Right kidney (tissue), 9 donors: ENCODE data around the gene NCAPD3.
"Not testable (repeated sequence)": the region's sequence is repeated elsewhere in the genome, so short reads cannot be mapped to it uniquely, and the experiment has no call there.

Experiments
- DNase-seq: peaks from one replicate; pipeline ENCODE4 v3.0.0-alpha.2; 2016
- long read RNA-seq, 8 donors: transcript quantifications; one replicate each; lab custom pipeline, GENCODE V29; 2026

Gene NCAPD3, protein sequence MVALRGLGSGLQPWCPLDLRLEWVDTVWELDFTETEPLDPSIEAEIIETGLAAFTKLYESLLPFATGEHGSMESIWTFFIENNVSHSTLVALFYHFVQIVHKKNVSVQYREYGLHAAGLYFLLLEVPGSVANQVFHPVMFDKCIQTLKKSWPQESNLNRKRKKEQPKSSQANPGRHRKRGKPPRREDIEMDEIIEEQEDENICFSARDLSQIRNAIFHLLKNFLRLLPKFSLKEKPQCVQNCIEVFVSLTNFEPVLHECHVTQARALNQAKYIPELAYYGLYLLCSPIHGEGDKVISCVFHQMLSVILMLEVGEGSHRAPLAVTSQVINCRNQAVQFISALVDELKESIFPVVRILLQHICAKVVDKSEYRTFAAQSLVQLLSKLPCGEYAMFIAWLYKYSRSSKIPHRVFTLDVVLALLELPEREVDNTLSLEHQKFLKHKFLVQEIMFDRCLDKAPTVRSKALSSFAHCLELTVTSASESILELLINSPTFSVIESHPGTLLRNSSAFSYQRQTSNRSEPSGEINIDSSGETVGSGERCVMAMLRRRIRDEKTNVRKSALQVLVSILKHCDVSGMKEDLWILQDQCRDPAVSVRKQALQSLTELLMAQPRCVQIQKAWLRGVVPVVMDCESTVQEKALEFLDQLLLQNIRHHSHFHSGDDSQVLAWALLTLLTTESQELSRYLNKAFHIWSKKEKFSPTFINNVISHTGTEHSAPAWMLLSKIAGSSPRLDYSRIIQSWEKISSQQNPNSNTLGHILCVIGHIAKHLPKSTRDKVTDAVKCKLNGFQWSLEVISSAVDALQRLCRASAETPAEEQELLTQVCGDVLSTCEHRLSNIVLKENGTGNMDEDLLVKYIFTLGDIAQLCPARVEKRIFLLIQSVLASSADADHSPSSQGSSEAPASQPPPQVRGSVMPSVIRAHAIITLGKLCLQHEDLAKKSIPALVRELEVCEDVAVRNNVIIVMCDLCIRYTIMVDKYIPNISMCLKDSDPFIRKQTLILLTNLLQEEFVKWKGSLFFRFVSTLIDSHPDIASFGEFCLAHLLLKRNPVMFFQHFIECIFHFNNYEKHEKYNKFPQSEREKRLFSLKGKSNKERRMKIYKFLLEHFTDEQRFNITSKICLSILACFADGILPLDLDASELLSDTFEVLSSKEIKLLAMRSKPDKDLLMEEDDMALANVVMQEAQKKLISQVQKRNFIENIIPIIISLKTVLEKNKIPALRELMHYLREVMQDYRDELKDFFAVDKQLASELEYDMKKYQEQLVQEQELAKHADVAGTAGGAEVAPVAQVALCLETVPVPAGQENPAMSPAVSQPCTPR (N-terminal part only)
- long read RNA-seq, donor 1, full-length matches to known transcripts: 3 of 48 reads
- long read RNA-seq, donor 1, partial matches to known transcripts: 27 of 48 reads
- long read RNA-seq, donor 1, other reads (novel, unspliced or antisense): 18 of 48 reads
- long read RNA-seq, donor 2: 0 reads
- long read RNA-seq, donor 3, partial matches to known transcripts: 40 of 40 reads
- long read RNA-seq, donor 3, other reads (novel, unspliced or antisense): 0 of 40 reads
- long read RNA-seq, donor 4, partial matches to known transcripts: 6 of 7 reads
- long read RNA-seq, donor 4, other reads (novel, unspliced or antisense): 0 of 7 reads
- long read RNA-seq, donor 5, partial matches to known transcripts: 0 of 1 reads
- long read RNA-seq, donor 5, other reads (novel, unspliced or antisense): 0 of 1 reads
- long read RNA-seq, donor 6: 0 reads
- long read RNA-seq, donor 7, partial matches to known transcripts: 40 of 80 reads
- long read RNA-seq, donor 7, other reads (novel, unspliced or antisense): 40 of 80 reads
- long read RNA-seq, donor 8, partial matches to known transcripts: 5 of 5 reads
- long read RNA-seq, donor 8, other reads (novel, unspliced or antisense): 0 of 5 reads

DNA sequence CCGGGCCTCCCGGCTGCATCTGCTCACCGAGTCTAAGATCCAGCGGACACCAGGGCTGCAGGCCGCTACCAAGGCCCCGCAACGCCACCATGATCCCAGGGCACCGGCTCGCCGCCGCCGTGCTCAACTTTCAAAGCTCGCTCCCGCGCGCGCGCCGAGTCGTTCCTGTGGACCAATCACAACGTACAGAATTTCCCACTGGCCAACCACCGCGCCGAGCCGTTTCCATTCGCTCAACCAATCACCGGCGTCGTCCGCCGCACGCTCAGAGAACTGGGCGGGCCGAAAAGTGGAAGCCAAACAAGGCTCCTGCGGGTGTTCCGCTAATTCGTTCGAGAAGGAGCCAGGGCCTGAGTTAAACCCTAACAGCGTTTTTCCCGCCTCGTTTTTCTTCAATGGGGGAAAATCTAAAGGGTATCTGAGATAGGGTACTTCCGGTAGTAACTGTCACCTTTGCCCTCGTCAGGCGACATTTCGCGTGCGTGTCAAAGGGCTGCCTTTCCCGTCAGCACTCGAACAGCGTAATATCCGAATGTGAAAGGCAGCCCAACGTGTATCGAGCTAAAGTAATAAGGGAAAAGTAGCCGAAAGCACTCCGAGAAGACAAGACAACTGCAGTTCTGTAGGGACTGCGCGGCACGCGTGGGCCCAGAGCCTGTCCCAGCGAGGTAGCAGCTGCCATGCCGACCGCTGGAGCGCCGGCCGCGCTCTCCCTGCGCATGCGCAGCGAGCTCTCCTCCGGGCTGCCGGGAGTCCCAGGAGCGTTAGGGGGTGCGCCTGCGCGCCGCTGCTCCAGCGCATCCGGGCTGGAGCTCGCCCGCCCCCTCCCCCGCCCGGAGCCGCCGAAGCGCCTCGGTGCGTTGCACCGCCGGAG lies at the start of gene NCAPD3, which contains the start of gene VPS26B:
NCAPD3 (minus strand) TSS at position 132 of the 874 bp plus-strand sequence; CDS start at position 91, 41 bp downstream.
VPS26B (plus strand) TSS at position 836 of the 874 bp plus-strand sequence. CDS start 452 bp downstream, outside the sequence.
- peak; percentile 99 for DNase-seq

- DNase-seq: no peak
Measured at GRCh38 chr11:134273317-134273712, 49.5 kb upstream of the NCAPD3 start.

GRCh38 chr11:134272381-134273316 lies 48.9 kb upstream of the NCAPD3 start:
- no peak for DNase-seq

DNA sequence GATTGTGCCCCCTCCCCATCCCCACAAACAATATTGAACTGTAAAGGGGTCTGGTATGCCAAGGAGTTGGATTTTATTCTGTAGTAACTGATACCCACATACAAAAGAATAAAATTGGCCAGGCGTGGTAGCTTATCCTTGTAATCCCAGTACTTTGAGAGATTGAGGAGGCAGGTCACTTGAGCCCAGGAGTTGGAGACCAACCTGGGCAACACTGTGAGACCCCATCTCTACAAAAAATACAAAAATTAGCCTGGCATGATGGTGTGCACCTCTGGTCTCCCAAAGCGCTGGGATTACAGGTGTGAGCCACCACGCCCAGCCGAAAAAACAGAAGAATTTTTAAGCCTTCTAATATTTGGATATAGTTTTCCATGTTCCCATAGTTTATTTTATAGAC lies 48.2 kb upstream of the NCAPD3 start:
- no peak for DNase-seq

DNA sequence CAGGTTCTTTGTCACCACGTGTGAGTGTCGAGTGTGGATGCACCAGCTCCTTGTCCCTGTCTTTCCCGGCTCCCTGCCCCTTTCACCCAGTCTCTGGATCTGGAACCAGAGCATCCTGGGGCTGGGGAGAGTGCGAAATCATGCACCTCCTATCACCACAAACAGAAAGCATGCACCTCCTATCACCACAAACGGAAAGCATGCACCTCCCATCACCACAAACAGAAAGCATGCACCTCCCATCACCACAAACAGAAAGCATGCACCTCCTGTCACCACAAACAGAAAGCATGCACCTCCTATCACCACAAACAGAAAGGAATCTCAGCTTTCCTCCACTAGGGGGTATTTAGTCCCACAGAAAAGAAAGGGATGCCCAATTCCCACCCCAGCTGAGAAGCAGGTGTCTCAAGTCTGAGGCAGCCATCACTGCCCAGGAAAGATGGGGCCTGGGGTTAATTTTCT lies 46.5 kb upstream of the NCAPD3 start:
- no peak for DNase-seq

DNA sequence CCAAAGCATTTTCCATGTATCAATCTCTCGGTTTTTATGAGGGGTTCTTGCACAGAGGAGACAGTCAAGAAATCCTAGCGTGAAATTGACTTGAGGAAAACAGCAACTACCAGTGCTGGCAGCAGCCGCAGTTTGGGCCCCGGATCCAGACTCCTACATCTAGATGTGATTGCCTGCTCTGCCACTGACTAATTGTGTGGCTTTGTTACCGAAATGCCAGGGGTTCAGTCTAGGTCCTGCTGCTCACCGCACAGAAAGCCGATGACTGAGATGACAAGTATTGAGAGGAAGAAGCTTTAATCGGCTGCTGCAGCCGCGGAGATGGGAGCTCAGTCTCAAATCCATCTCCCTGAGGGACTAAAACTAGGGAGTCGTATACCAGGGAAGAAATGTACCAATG lies 44.2 kb upstream of the NCAPD3 start:
- no peak for DNase-seq

DNA sequence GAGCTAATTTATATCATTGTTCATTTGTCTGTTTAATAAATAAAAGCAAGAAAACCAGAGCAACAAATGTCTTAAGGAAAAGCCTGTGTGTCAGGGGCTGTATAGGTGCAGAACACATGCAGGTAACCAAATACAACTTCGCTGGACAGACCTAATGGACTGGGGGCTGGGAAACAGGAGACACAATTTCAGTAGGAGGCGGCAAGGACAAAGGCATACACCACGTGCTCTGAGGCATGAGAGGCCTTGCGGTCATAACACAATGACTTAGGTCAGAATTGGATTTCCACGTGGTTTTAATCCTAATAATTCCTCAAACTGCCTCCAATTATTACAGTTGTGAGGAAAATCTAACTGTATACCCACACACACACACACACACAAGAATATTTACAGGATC lies 43.7 kb upstream of the NCAPD3 start:
- no peak for DNase-seq

DNA sequence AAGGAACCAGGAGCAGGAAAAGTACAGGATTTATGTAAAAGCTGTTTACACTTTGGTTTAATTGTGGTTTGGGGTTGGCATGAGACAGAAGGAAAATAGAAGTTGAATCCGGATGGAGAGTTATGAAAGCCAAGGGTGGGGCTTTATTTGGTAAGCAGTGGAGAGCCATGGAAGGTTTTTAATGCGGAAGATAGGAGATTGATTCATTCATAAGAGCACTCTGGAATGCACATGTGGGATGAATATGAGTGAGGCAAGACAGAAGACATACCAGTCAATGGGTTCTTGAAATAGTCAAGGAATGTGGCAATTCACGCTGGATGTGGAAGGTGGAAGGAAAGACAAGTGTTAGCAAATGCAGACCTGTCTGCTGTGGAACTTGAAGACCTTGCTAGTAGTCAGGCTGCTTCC lies 43.1 kb upstream of the NCAPD3 start:
- no peak for DNase-seq

- DNase-seq: no peak
Measured at GRCh38 chr11:134266440-134266839, 42.7 kb upstream of the NCAPD3 start.

DNA sequence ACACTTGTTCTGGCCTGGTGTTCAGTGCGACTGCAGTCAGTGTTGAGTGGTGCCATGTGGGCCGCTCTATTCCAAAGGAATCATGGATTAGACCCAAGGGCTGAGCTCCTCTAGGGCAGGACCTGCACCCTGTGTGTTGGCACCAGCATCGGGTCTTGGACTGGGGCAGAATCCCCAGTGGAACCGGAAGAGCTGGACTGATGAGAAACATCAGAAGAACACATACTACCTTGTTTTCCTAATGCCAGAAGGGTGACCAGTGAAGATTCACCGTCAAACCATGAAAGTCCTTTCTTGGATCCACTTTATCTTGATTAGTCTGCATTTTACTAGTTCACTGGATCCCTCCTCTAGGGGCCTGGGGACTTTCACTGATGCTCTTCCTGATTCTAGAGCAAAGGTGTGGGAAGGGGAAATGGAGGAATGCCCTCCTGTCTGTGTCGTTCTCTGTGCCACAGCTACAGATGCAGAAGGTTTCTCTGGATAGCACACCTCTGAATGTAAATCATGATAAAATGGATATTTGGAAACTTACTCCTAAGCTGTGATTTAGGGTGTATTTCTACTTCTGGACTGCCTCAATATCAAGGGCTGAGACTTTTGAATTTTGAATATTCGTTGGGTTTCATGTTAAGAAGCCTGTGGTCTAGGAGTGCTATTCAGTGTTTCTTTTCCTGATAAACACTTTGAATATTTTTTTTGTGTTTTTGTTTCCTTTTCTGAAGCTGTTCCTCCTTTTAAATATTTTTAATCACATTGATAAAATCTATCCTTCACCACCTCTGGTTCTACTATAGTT lies 41.4 kb upstream of the NCAPD3 start:
- DNase-seq: no peak

- DNase-seq: no peak
Measured at GRCh38 chr11:134261626-134262488, 38.1 kb upstream of the NCAPD3 start.

- DNase-seq: no peak
Measured at GRCh38 chr11:134260983-134261382, 37.2 kb upstream of the NCAPD3 start.

DNA sequence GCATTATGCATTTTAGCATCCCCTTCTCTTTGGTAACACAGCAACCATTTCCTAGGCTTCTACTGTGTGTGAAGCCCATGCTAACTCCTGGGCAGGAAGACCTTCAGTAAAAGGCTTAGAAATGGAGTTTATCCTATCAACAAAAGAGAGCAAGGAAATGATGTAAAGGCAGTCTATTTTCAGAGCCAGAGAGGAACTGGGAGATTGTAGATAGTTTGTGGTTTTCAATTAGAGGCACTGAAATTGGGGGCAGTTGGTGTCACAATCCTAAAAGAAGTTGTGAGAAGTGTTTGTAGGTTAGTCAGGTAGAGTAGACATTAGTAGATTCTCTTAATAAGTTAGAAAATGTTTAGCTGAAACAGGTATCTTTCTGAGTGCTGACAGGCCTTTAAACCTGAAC lies 36.7 kb upstream of the NCAPD3 start:
- no peak for DNase-seq

DNA sequence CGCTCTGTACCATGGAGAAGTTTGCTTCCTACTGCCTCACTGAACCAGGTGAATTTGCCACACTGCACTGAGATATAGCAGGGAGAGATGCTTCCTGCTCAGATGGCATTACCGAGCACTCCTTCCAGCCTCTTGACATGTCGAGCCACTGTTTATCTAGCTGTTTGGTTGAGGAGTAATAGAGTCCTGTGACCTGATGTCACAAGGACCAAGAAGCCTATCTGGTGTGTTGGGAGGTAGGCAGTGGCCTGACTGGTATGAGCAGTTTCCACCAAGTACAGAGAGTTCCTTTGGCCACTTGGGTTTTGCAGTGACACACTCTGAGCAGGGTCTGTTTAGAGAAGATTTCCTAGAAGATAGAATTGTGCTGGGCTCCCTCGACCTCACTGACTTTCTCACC lies 34.8 kb upstream of the NCAPD3 start:
- DNase-seq: no peak

DNA sequence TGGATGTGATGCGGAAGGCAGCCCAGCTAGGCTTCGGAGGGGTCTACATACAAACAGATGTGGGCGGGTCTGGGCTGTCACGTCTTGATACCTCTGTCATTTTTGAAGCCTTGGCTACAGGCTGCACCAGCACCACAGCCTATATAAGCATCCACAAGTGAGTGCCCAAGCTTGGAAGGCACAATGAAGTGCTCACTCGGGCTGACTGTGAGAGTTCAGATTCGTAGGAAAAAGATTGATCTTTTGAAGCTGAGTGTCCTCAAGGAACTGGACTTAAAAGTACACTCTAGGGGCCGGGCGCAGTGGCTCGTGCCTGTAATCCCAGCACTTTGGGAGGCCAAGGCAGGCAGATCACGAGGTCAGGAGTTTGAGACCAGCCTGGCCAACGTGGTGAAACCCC lies 33.3 kb upstream of the NCAPD3 start:
- no peak for DNase-seq

- not testable (repeated sequence) for DNase-seq
Measured at GRCh38 chr11:134255184-134255561, 31.4 kb upstream of the NCAPD3 start.
